Glomerular visceral epithelial cell (primary cell): ENCODE data around the gene CCDC93.
A peak's percentile ranks its signal among the peaks of the same experiment; 100 is the strongest.

Source experiments
- DNase-seq: peaks from one replicate; pipeline ENCODE4 v3.0.0-alpha.2; 2016; ENCODE audit errors: extremely low spot score

Gene CCDC93, protein sequence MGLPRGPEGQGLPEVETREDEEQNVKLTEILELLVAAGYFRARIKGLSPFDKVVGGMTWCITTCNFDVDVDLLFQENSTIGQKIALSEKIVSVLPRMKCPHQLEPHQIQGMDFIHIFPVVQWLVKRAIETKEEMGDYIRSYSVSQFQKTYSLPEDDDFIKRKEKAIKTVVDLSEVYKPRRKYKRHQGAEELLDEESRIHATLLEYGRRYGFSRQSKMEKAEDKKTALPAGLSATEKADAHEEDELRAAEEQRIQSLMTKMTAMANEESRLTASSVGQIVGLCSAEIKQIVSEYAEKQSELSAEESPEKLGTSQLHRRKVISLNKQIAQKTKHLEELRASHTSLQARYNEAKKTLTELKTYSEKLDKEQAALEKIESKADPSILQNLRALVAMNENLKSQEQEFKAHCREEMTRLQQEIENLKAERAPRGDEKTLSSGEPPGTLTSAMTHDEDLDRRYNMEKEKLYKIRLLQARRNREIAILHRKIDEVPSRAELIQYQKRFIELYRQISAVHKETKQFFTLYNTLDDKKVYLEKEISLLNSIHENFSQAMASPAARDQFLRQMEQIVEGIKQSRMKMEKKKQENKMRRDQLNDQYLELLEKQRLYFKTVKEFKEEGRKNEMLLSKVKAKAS

DNA sequence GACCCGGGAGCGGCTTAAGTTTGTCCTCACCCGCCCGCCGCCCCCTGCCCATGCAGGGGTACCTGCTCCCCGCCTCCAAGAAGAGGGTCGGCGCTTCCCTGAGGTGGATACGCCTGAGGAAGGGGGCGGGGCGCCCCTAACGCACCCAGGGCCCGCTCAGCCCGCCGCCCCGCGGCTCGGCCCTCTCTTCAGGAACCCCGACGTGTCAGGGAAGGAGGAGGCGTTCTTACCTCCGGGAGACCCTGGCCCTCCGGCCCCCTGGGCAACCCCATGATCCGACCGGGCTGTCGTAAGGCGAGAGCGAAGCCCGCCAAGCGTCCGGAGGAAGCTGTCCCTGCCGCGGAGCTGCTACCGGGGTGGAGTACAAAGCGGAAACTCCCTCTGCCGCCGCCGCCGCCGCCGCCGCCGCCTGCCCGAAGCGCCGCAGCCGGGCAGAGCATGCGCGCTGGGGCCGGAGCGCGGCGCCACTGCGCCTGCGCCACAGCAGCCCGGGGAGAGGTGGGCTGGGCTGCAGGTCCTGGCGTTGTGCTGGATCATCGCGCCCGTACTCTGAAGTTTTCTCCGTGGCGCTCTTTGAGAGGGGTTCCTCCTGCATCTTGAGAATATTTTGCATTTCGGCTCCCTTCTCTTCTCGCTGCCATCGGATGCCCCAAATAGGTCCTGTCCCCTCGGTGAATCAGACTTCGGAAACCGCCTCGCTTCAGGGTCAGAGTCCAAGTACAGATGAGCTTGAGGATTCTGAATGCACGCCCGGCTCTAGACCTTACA lies at the start of gene CCDC93:
CCDC93 (minus strand) TSS at position 347 of the 768 bp plus-strand sequence; CDS start at position 272, 75 bp downstream.
- DNase-seq, result peak; percentile 92

DNA sequence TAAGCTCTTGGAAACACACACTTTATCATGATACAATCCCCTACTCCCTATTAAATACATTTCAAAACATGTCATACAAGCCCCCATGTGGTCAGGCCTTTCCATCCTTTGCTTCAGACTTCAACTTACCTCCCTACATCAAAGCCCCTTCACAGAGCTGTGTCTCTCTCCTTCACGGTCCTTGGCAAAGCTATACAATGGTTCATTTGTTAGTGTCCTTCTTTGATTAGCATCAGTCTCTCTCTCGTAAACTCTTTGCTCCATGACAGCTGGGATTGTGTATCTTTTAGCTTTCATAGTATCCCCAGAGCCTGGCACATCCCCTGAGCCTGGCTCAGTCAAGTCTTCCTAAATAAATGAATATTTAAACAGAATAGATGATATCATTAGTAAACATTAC lies 48.8 kb upstream of the CCDC93 start:
- DNase-seq, result no peak

DNA sequence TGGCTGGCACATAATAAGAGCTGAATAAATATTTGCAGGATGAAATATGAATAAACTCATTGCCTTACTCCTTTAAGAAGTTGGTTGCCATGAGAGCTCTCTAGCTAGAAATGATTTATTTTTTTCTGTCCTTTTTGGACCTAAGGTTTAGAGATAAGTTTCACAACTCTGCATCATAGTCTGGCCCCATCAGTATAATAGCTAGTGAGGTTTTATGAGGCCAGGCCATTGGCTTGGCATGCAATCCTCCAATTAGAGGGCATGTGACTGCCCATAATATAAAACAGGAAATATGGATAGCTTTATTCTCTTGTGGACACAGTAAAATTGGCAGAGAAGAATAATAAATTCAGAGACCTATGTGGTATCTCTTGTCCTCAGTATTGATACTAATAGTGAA lies 48.2 kb upstream of the CCDC93 start:
- no peak for DNase-seq

DNA sequence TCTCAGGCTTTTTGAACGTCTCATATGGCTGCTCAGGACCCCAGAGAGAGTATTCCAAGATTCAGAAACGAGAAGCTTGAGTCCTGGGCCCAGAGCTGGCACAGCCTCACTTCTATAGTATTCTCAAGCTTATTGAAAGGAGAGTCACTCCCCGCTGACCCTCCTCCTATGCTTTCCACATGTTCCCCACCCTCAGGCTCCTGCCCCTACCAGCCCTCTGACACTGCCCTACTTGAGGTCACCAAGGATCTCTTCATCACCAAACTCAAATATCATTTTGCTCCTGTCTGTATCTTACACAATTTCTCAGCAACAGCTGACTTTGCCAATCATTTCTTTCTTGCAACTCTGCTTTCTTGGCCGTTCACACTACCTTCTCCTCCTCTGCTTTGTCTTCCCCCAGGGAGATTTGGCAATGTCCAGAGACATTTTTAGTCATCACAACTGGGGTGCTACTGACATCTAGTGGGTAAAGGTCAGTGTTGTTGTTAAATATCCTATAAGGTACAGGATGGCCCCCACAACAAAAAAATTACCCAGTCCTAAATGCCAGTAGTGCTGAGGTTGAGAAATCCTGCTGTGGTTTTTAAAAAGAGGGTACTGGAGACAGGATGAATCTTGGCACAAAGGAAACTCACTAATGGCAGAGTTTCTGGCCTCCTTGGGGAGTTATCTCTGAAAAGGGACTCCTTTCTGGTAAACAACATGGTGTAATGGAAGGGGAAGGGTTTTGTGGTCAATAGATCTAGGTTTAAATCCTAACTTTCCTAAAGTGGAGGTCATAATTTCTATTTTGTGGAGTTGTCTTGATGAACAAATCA lies 47.5 kb upstream of the CCDC93 start:
- DNase-seq, result peak; percentile 54

DNA sequence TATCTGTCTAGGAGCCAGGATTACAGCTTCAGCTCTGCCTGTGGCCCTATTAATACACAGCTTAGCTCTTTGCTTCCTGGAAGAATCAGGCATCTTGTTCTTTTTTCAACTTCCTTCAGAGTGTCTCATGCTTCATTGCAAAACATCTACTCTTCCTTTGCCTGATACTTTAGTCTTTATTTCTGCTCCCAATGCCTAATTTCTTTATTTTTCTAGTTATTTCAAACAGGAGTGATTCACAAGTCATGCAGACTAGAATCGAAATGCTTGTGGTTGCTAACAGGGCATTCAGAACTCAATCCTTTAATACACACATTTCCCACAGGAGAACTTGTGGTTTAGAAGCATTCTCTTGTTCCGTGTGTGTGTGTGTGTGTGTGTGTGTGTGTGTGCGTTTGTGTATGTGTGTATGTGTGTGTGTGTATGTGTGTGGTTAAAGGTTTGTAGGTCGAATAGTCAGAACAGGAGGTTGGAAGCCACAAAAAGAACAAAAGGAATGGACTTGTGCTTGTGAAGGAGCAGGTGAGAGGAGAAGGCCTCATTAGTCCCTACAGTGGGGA lies 46.1 kb upstream of the CCDC93 start:
- peak; percentile 91 for DNase-seq

DNA sequence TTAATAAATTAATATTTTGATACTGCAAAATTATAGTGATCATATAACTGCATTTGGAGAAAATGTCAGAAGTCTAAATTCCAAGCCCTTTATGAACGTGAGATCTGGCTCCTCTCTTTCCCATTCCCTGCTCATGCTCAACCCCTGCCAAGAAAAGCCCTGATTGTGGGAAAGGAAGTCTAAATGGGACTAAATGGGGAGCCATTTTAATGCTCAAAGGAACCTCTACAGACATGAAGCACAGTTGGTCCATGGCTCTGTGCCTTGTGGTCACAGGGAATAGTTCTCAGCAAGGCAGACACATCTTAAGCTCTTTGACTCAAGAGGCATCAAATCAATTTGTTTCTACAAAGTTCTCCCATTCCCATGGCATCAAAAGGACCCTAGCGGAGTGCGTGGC lies 45.1 kb upstream of the CCDC93 start:
- DNase-seq, result no peak

DNA sequence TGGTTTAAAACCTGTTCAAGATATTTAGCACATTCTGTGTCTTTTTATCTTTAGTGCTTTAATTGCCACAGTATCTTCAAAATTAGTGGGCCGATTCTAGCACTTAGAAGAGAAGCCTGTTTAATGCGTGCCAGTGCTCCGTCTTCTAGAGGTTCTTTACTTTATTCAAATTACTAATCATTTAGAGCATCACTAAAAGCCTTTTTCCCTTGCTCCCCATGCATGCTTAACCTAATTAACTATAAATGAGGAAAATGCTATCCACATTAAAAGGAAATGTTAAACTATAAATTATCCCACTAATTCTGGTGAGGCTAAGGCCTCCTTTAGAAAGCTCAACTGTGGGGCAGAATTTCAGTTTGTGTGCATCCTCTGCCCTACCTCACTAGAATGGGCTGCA lies 42.9 kb upstream of the CCDC93 start:
- no peak for DNase-seq

DNA sequence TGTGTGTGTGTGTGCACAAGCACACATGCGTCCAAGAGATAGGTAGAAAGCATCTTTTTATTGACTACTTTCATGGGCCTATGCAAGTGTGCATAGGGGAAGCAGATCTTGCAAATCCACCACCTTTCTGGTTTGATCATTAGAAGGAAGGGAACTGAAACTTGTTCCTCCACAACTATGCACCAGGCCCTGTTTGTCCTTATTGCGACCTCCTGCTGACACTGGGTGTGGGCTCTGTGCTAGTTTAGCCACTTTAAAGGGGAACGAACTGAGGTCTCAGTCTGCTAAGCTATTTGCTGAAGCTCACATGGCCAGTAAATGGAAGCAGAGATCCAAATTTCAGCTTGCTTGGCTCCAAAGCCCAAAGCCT lies 42.3 kb upstream of the CCDC93 start:
- DNase-seq, result no peak

DNA sequence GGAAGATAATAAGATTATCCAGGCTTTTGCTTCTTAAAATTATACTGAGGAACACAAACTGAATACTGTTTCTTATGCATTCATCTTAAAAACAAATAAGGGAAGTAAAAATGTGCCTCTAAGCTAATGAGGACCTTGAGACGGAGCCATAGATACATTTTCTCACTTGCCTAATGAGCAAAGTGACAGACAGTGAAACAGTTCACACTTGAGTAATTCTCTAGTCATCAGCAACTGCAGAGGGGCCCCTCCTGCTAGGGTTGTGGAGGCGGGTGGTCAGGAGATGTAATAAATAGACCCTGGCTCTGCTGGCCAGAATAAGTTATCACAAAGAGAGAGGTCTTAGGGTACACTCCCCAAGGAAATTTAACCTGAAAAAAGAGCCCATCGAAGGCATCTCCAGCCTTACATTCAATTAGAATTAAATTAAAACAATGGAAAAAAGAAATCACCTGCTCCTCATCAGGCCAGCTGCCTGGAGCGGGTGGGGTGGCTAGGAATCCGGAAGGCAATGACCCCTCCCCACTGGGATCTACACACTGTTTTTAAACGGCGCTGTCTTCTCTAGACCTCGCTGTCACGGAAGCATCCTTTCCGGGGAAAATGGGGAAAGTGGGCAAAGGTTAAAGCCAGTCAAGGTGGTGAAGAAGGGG lies 41.8 kb upstream of the CCDC93 start:
- DNase-seq, result no peak

DNA sequence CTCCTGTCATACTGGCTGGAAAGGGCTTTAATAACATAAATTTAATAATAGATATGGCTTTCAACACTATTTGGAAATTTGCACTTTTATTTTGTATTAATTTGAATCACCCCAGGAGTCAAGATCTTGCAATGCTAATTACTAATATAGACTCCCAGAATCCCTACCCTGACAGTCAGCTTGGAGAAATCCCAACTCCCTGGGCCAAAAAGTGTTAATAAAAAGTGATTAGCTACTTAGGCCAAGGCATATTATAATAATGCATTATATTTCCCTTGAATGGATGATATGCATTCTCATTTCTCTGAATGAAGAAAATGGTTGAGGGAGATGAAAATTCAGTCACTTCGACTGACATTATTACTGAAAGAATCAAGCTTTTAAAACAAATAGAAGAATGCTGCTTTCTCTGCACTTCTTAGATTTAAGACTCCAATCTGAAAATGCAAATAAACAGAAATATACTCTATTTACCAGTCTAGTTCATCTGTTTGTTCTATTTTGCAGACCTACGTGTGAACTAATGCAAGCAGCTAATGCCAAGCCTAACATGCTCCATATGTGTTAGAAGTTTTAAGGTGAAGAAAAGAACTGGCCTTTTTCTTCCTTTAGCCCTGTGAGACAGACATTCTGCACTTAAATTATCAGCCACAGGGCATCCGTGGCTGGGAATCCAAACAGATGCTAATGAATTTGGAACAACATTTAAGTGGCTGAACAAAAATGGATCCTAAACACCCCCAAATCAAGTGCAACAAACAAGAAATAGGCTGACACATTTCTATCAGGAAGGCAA lies 40.5 kb upstream of the CCDC93 start:
- no peak for DNase-seq

DNA sequence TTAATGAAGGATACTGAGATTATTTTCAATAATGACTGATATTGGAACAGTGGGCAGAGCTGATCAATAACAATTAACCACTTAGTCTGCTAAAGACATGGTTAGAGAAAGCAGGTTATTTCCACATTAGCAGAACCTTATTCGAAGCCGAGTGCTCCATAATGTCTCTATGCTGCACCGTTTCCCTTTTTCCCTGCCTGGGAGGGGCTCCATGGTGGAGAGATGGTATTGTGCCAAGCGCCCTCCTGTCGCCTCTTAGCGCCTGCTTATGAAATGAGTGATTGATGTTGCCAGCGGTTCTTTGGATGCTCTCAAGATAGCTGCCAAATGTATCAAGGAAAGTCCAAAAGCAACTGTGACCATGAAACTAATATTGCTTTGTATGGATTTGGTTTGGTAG lies 39.8 kb upstream of the CCDC93 start:
- no peak for DNase-seq

DNA sequence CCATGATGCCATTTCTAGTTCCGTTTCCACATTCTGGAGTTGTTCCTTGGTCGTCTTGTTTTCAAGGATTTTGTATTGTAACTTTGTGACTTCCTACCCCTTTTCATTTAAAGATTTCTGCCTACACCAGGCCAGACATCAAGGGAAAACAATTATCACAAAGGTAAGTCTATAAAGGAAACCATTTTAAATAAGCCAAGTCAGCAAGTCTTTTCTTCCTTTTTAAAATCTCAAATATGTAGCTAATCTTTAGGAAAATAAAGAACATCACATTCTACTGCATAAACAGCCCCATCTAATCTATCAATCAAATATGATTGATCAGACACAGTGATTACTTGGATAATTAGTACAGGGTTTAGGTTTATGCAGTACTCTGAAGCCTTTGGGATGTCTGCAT lies 38.6 kb upstream of the CCDC93 start:
- no peak for DNase-seq

DNA sequence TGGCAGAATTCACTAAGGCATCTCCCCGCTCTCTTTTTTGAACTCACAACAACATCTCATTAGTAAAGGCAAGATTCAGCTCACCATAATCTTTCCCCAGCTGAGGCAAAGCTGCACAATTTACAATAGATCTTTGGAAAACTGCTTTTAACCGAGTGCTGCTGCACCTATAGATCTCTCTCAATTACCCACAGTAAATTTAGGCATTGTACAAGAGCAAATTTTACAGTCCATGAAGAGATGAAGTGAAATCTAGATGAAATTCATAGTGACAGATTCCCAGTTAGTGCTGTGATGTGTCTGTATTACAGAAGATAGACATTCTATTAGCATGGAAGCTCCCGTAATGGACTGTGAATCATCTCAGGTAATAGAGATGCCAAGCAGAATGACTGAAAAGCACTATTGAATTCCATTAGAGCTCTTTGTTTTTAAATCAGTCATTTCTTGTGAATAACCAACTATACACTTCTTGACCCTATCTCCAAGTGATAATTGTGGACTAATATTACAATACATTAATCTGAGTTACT lies 38.0 kb upstream of the CCDC93 start:
- no peak for DNase-seq

DNA sequence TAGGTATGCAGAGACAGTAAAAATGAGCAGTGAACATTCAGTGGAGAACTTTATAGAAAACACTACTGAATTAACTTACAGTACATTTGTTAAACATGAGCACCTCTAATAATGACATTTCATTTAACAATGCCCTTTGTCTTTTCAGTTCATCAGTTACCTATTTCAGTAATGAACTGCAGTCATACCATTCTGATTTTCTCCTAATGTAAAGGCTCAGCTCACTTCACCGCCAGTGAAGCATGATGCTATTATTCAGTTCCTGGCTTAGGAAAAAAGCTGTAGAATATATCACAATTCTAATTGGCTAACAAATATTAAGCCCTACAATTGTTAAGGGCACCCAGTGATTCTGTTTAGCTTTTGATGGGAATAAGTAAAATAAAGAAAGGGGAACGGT lies 37.1 kb upstream of the CCDC93 start:
- DNase-seq, result no peak

DNA sequence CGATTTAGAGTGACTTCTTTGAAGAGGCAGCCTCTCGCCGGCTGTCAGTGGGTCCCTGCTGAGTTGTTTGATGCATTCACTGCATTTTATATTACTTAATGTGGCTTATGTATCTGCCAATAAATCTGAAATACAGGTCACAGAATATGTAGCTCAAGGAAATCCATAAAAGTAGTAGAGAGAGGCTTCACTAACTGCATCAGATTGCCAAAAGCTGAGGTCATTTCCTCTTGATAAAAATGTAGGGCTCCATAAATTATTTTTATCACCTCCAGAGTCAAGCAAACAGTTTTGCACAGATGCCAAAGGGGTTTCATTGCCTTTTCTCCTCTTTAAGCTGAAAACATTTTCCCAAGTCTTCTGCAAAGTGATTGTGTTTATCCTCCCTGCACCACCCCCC lies 36.5 kb upstream of the CCDC93 start:
- DNase-seq, result no peak

DNA sequence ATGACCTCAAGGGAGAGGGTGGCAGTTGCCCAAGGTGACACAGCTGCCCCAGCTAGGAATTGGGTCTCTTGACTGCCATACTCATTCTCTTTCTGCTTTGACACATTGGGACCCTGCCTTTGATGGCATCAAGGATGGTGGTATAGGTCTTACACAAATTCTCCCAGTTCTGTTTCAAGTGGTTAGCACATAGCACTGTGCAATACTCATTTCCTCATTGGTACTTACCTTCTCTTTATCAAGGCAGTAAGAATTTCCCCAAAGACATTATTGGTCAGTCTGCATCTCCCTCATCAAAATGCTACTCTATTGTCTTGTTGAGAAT lies 35.9 kb upstream of the CCDC93 start:
- no peak for DNase-seq

DNA sequence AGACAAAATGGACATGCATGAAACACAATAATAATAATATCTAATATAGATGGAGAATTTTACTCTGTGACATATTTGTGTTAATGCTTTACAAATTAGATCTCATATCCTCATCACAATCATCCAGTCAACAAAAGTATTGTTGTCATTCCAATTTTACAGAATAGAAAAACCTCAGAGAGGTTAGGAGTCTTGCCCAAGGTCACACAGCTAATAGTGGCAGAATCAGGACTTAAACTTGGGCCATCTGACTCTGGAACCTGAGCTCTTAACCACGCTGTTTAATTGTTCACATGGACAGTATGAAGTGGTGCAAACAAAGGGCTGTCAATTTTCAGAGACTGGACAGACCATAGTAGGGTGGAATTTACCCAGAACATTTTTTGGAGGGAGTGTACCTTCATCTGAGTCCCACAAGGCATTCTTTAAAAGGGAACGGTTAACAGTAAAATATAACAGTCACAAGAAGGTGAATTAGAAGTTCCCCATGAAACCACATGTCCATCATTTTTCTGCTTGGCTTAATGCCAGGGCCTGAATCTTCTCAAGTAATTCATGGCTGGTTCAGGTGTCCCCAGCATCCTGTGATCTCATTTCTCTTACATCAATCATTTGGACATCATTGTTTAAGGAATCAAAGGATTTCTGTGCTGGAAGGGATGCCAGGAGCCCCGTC lies 35.4 kb upstream of the CCDC93 start:
- no peak for DNase-seq

DNA sequence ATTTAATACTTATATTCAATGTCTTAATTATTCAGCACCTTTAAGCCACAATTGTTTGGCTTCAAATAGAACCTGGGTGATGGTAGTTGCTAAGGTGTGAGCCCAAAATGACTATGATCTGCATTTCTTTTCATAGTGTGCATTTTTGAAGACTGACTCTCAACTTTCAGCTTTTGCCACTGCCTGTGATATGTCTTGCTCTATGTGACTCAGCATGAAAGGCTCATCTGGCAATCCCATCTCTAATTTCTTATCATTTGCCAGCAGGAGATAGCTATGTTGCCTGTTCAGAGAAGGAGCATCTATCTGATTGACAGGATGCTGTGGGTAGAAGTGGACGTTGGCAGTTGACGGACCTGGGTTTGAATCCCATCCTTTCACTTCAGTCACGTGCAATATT lies 34.5 kb upstream of the CCDC93 start:
- no peak for DNase-seq

DNA sequence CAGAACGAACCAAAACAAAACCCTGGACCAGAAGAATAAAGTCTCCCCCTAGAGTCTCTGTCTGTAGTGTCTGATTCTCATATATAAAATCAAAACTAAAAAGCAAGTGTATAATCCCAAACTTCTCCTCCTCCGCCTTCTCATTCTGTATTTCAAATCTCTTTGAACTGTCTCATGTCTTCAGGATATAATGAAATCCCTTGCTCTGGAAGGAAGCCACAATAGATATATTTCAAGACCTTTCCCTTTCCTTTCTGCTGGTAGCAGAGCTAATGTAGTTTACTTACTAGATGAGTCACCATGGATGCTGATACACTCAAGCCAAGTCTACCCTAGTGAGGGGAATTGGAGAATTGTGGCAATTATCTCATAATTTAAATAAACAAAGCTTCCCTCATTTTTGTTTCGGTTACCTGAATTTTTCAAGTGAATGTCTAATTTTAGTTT lies 33.5 kb upstream of the CCDC93 start:
- peak; percentile 15 for DNase-seq
